CD4-positive, alpha-beta T cell (primary cell): ENCODE data around the gene NBEAL2. TPM values are rescaled to one million over a fixed set of nuclear protein-coding genes. Genes with fewer than 3 reads are reported as not detected.

Source experiments
- ATAC-seq: fragments of 200-7000 bp; cut with Tn5 transposase; one replicate; pipeline ENCODE4 v1.10.0; 2022; ENCODE audit warnings: mild to moderate bottlenecking; ENCODE audit not compliant: poor library complexity
- CTCF ChIA-PET: fragments of 350-600 bp; sonication (Branson Sonifier 250); formaldehyde crosslinking; loops from one replicate; lab custom pipeline; 2021; ENCODE audit warnings: antibody characterized with exemption, inconsistent platforms; lab: Charles Lee
- POLR2A ChIA-PET: fragments of 350-600 bp; sonication (Branson Sonifier 250); formaldehyde crosslinking; loops from one replicate; lab custom pipeline; 2021; ENCODE audit warnings: antibody characterized with exemption, inconsistent platforms; lab: Charles Lee
- DNase-seq, 14 experiments: peaks; one replicate each; pipeline ENCODE4 v3.0.0-alpha.2; 2013 to 2020; ENCODE audit warnings: mixed read lengths in 2 of 14
- H3K27ac ChIP-seq, 2 donors: one replicate each; pipeline versions ENCODE4 v1.5.1 to v1.7.0; 2013; ENCODE audit warnings: low read length in 2 of 2, low read depth in 1 of 2, mild to moderate bottlenecking in 1 of 2
- H3K27me3 ChIP-seq, 2 experiments: 1 replicate in 1 of 2; 2 replicates in 1 of 2; pipeline versions ENCODE4 v1.6.1 to v1.7.0; 2013; ENCODE audit warnings: low read length in 2 of 2, control low read depth in 1 of 2, mild to moderate bottlenecking in 1 of 2, moderate library complexity in 1 of 2; ENCODE audit not compliant: insufficient read depth in 2 of 2, control insufficient read depth in 1 of 2
- H3K36me3 ChIP-seq: one replicate; pipeline ENCODE4 v1.6.1; 2013; ENCODE audit warnings: low read length, control low read depth; ENCODE audit not compliant: insufficient read depth
- H3K4me1 ChIP-seq: one replicate; pipeline ENCODE4 v1.6.1; 2013; ENCODE audit warnings: low read length, control low read depth; ENCODE audit not compliant: insufficient read depth
- H3K4me3 ChIP-seq: one replicate; pipeline ENCODE4 v1.5.1; 2013; ENCODE audit warnings: mild to moderate bottlenecking, low read length, moderate library complexity
- H3K9me3 ChIP-seq, 2 experiments: 1 replicate in 1 of 2; 2 replicates in 1 of 2; pipeline versions ENCODE4 v1.6.1 to v1.7.0; 2013; ENCODE audit warnings: low read length in 2 of 2, mild to moderate bottlenecking in 2 of 2, control low read depth in 1 of 2, moderate library complexity in 1 of 2; ENCODE audit not compliant: control insufficient read depth in 1 of 2, insufficient read depth in 1 of 2
- H3K27ac Mint-ChIP-seq: one replicate; pipeline ENCODE4 v1.8.0; 2020; ENCODE audit warnings: mixed read lengths
- H3K27me3 Mint-ChIP-seq: one replicate; pipeline ENCODE4 v1.8.0; 2021; ENCODE audit warnings: mixed read lengths
- H3K36me3 Mint-ChIP-seq: one replicate; pipeline ENCODE4 v1.8.0; 2021; ENCODE audit warnings: low read depth, mixed read lengths
- H3K4me1 Mint-ChIP-seq: one replicate; pipeline ENCODE4 v1.8.0; 2021; ENCODE audit warnings: low read depth, mixed read lengths
- H3K4me3 Mint-ChIP-seq: one replicate; pipeline ENCODE4 v1.8.0; 2020; ENCODE audit warnings: mild to moderate bottlenecking, mixed read lengths
- H3K9me3 Mint-ChIP-seq: one replicate; pipeline ENCODE4 v1.8.0; 2020; ENCODE audit warnings: mixed read lengths
- intact Hi-C, 2 experiments: fragments of 100-400 bp; cut with DNase I in 1 of 2; cut with micrococcal nuclease in 1 of 2; formaldehyde crosslinking; loops; one replicate each; pipeline versions ENCODE4 v1.15.1 to v1.9.0; 2023 to 2025; cut with DNase I, micrococcal nuclease
- total RNA-seq, 174 experiments: library from RNA in 2 of 174; stranded (reverse) in 2 of 174; gene quantifications; one replicate each; pipeline ENCODE4 v1.2.3 and lab custom pipeline; 2021 to 2026
- TF ChIP-seq, protein P1 (sequence below): fragments of 200-600 bp; IDR thresholded peaks from one replicate; pipeline ENCODE4 v1.8.0; 2022; ENCODE audit warnings: antibody characterized with exemption, mild to moderate bottlenecking

The NBEAL2 gene
- total RNA-seq, 2 experiments from 2014 or later: 163 to 170 TPM

DNA sequence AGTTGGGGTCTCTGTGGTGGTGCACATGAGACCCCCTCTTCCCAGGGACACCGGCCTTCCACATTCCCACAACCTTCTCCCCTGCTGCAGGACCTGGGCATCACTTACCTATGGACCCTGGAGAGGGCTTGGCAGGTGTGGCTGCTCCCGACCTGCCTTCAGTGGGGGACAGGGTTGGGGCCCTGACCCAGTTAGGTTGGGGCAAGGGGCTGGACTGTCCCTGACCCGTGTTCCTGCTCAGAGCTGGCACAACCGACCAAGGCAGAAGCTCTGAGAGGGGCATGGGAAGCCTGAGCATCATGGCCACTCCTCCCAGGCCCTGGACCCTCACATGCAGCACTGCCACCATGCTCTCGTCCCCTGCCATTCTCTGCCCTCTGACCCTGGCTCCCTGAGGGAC lies 6.1 kb downstream of the NBEAL2 start:
- Mint-ChIP-seq H3K9me3 (no peaks in the 10 kb centered on the region), H3K36me3 (peaks cover 21% of the 10 kb centered on the region), H3K4me1 (peaks cover 86% of the 10 kb centered on the region), H3K27me3 (no peaks in the 10 kb centered on the region), H3K4me3 (no peak overlapping the region), H3K27ac (peak overlapping the region; percentile 93)
- ATAC-seq (no peak), DNase-seq (no peak)
- peaks cover 32% of the 10 kb centered on the region for H3K36me3 ChIP-seq
- TF ChIP-seq, protein P1, sequence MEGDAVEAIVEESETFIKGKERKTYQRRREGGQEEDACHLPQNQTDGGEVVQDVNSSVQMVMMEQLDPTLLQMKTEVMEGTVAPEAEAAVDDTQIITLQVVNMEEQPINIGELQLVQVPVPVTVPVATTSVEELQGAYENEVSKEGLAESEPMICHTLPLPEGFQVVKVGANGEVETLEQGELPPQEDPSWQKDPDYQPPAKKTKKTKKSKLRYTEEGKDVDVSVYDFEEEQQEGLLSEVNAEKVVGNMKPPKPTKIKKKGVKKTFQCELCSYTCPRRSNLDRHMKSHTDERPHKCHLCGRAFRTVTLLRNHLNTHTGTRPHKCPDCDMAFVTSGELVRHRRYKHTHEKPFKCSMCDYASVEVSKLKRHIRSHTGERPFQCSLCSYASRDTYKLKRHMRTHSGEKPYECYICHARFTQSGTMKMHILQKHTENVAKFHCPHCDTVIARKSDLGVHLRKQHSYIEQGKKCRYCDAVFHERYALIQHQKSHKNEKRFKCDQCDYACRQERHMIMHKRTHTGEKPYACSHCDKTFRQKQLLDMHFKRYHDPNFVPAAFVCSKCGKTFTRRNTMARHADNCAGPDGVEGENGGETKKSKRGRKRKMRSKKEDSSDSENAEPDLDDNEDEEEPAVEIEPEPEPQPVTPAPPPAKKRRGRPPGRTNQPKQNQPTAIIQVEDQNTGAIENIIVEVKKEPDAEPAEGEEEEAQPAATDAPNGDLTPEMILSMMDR: no peak
- intact Hi-C loops: loop anchor here (5.0 to 10.0 kb wide), 2 partner anchors 49 to 397 kb away; partner anchors contain the start of gene PTPN23 (in 1 of the 2)
- POLR2A ChIA-PET: interaction anchor here (1.8 kb wide), 1 partner anchor 9 kb away, joined by 5 read pairs; the partner anchor contains the start of gene CCDC12
- H3K27ac ChIP-seq: peak overlapping the region in 1 of 2 donors; percentile 27
- no peaks in the 10 kb centered on the region for H3K27me3 ChIP-seq
- no peaks in the 10 kb centered on the region for H3K9me3 ChIP-seq
- CTCF ChIA-PET: no interaction called here
- H3K4me1 ChIP-seq: peaks cover 99% of the 10 kb centered on the region
- no peak overlapping the region for H3K4me3 ChIP-seq

DNA sequence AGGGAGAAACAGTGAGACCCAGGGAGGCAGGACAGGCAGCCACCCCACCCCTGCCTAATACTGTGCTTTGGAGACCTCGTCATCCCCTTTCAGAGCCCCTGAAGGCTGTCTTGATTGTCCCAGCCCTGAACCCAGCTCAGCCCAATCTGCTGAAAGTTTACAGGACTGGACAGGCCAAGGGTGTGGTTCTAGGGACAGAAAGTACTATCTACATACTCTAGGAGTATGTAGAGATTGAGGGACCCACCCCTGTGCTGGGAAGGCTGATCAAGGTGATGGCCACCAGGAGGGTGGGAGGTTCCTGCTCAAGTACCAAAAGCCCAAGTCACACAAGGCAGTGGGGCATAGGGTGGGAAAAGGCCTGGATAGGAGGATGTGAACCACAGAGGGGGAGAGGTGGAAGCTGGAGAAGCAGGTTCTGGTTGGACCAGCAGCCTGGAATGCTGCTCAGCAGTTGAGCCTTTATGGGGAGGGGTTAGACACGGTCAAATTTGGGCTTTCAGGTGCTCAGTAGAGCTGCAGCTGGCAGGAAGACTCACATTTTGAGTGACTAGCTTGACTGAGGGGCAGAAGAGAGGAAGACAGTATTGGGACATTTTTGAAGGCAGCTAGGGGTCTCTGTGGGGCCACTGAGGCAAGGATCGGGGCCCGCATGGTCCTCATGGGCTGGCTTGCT lies 6.7 kb downstream of the NBEAL2 start:
- H3K4me3 Mint-ChIP-seq: peak overlapping the region; percentile 87
- peak overlapping the region; percentile 93 for H3K27ac Mint-ChIP-seq
- peaks cover 21% of the 10 kb centered on the region for H3K36me3 Mint-ChIP-seq
- ChIA-PET CTCF (no interaction called here), POLR2A (interaction anchor here (1.8 kb wide), 1 partner anchor 10 kb away, joined by 5 read pairs; the partner anchor contains the start of gene CCDC12)
- ATAC-seq (no peak), DNase-seq (no peak)
- Histone ChIP-seq H3K9me3 (no peaks in the 10 kb centered on the region), H3K4me1 (peaks cover 99% of the 10 kb centered on the region), H3K36me3 (peaks cover 38% of the 10 kb centered on the region), H3K4me3 (no peak overlapping the region), H3K27ac (peak overlapping the region; percentile 27 to 52), H3K27me3 (no peaks in the 10 kb centered on the region)
- H3K4me1 Mint-ChIP-seq: peaks cover 81% of the 10 kb centered on the region
- no peaks in the 10 kb centered on the region for H3K27me3 Mint-ChIP-seq
- no peaks in the 10 kb centered on the region for H3K9me3 Mint-ChIP-seq
- TF ChIP-seq, protein P1: no peak
- intact Hi-C loops: loop anchor here (5.0 to 10.0 kb wide), 2 partner anchors 49 to 396 kb away; partner anchors contain the start of gene PTPN23 (in 1 of the 2)

DNA sequence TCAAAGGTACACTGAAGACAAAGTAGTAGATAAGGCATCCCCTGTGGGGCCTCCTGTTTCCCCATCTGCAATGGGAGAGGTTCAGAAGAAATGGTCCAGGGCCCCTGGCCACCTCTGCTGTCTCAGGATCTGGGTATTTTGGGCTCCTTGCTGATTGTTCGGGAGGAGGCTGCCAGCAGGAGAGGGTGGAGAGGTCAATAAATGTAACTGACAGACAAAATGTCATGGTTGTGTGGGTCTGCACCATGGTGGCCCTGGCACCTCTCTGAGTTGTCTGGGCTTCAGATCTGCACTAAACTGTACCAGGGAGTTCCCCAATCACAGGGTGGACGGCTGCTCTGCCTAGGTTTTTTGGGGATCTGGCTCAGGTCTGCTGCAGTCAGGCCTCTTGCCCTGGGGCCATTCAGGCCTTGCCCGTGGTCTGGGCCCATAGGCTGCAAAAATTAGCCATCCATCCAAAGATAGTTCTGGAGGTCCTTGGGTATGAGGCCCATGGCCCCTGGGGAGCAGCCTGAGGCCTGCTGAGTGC lies 7.4 kb downstream of the NBEAL2 start:
- TF ChIP-seq, protein P1: no peak
- no peaks in the 10 kb centered on the region for H3K27me3 Mint-ChIP-seq
- ChIA-PET CTCF (interaction anchor here (1.3 kb wide), 1 partner anchor 12 kb away, joined by 4 read pairs; no protein-coding TSS in a partner anchor), POLR2A (interaction anchor here (0.9 to 2.6 kb wide), 6 partner anchors 8 to 64 kb away, joined by 3 to 22 read pairs (median 6); partner anchors contain the start of genes CCDC12 and NBEAL2)
- peaks cover 21% of the 10 kb centered on the region for H3K36me3 Mint-ChIP-seq
- Histone ChIP-seq H3K4me3 (peak overlapping the region; percentile 53), H3K9me3 (no peaks in the 10 kb centered on the region), H3K27ac (peak overlapping the region; percentile 5 to 52), H3K36me3 (peaks cover 45% of the 10 kb centered on the region), H3K4me1 (peaks cover 97% of the 10 kb centered on the region), H3K27me3 (no peaks in the 10 kb centered on the region)
- H3K9me3 Mint-ChIP-seq: no peaks in the 10 kb centered on the region
- DNase-seq (no peak), ATAC-seq (no peak)
- peaks cover 76% of the 10 kb centered on the region for H3K4me1 Mint-ChIP-seq
- intact Hi-C loops: loop anchor here (1.0 to 10.0 kb wide), 3 partner anchors 8 to 395 kb away; partner anchors contain the start of genes NBEAL2 (in 1 of the 2) and PTPN23 (in 1 of the 2)
- peak overlapping the region; percentile 93 for H3K27ac Mint-ChIP-seq
- H3K4me3 Mint-ChIP-seq: peak overlapping the region; percentile 87
